Lower leg skin (tissue), 4 donors: ENCODE results near the gene JAKMIP2. TPM values are rescaled to one million over a fixed set of nuclear protein-coding genes. Genes with fewer than 3 reads are reported as not detected.
"Not testable (repeated sequence)": the region's sequence is repeated elsewhere in the genome, so short reads cannot be mapped to it uniquely, and the experiment has no call there.

ENCODE experiments used
- DNase-seq, 2 donors: peaks; one replicate each; pipeline ENCODE4 v3.0.0-alpha.2; 2019; ENCODE audit warnings: low spot score in 2 of 2
- H3K4me3 ChIP-seq: fragments of 200-600 bp; sonication (generic); 2 replicates; pipeline ENCODE4 v1.5.1; 2017; ENCODE audit warnings: mild to moderate bottlenecking, low read depth; ENCODE audit not compliant: poor library complexity, severe bottlenecking
- CTCF ChIP-seq, 3 donors: fragments of 450-650 bp; IDR thresholded peaks; one replicate each; pipeline ENCODE4 v1.5.1; 2016; ENCODE audit warnings: antibody characterized with exemption in 3 of 3, mild to moderate bottlenecking in 3 of 3, moderate library complexity in 2 of 3
- POLR2A ChIP-seq, 2 donors: fragments of 450-650 bp; IDR thresholded peaks; one replicate each; pipeline ENCODE4 v1.6.1; 2016 to 2017; ENCODE audit warnings: antibody characterized with exemption in 2 of 2, mild to moderate bottlenecking in 1 of 2, moderate library complexity in 1 of 2
- WGBS, 2 donors: methylation state at CpG; one replicate each; pipeline ENCODE4 v1.1.5; 2018; 5-methylcytosine and 5-hydroxymethylcytosine counted together
- intact Hi-C: fragments of 100-400 bp; cut with DNase I; formaldehyde crosslinking; loops from one replicate; pipeline ENCODE4 v1.15.0; 2023; ENCODE audit warnings: low total_unique reads
- total RNA-seq, 4 donors: library from RNA; depleted of rRNA; stranded (reverse); fragments of >200 nt; gene quantifications; one replicate each; pipeline ENCODE4 v1.1.0, GENCODE V29; 2016

Gene JAKMIP2
- total RNA-seq = under 1 TPM in 3 of 4 donors, not detected in 1; 0.23 to 0.34 (median 0.23) TPM

- WGBS, 2 donors = 4 to 5% methylated on average over 19 of the region's 19 CpGs
- DNase-seq = peak; percentile 24 to 84
- TF ChIP-seq CTCF (IDR thresholded peaks at IDR 0.05) = no peak
- no peak for TF ChIP-seq POLR2A (IDR thresholded peaks at IDR 0.05)
- H3K4me3 ChIP-seq = no peak within 1 kb of the TSS
- intact Hi-C loops = no loop called here
Observed at GRCh38 chr5:147782110-147783028, at the start of gene JAKMIP2. Gene JAKMIP2, minus strand, starts transcription at chr5:147782728. Its CDS starts 110,922 bp downstream, at chr5:147671806.

GRCh38 chr5:147831465-147831864 lies 48.9 kb upstream of the JAKMIP2 start, which contains the start of gene SPINK1:
Gene SPINK1, minus strand, starts transcription at chr5:147831671. Its CDS starts 94 bp downstream, at chr5:147831577.
- no peak for DNase-seq
- intact Hi-C loops = loop anchor here (10.0 kb wide), 1 partner anchor 207 kb away; no protein-coding TSS in a partner anchor
- H3K4me3 ChIP-seq = no peak within 1 kb of the TSS
- WGBS, 2 donors = 93 to 95% methylated on average over 3 of the region's 3 CpGs
- TF ChIP-seq POLR2A (IDR thresholded peaks at IDR 0.05) (no peak), CTCF (IDR thresholded peaks at IDR 0.05) (no peak)

- no peak overlapping the region for H3K4me3 ChIP-seq
- intact Hi-C loops = loop anchor here (10.0 kb wide), 1 partner anchor 205 kb away; no protein-coding TSS in a partner anchor
- TF ChIP-seq CTCF (IDR thresholded peaks at IDR 0.05) (no peak), POLR2A (IDR thresholded peaks at IDR 0.05) (no peak)
- no peak for DNase-seq
Observed at GRCh38 chr5:147830035-147830434, 47.5 kb upstream of the JAKMIP2 start.

- 85 to 93% methylated on average over 5 of the region's 5 CpGs for WGBS, 2 donors
- DNase-seq, H3K4me3 ChIP-seq, intact Hi-C loops: not testable (repeated sequence)
Observed at GRCh38 chr5:147827017-147827416, 44.5 kb upstream of the JAKMIP2 start.

- DNase-seq = no peak
- intact Hi-C loops = no loop called here
- WGBS, 2 donors = 65 to 81% methylated on average over 2 of the region's 2 CpGs
- TF ChIP-seq CTCF (IDR thresholded peaks at IDR 0.05) (no peak), POLR2A (IDR thresholded peaks at IDR 0.05) (no peak)
- H3K4me3 ChIP-seq = no peak overlapping the region
Observed at GRCh38 chr5:147826361-147826760, 43.8 kb upstream of the JAKMIP2 start.

- peak in 1 of 2 donors; percentile 19 for DNase-seq
- H3K4me3 ChIP-seq = no peak overlapping the region
- intact Hi-C loops = no loop called here
- TF ChIP-seq CTCF (IDR thresholded peaks at IDR 0.05) = peak in 1 of 3 donors; percentile 48
- TF ChIP-seq POLR2A (IDR thresholded peaks at IDR 0.05) = no peak
- 9% methylated on average over 4 of the region's 4 CpGs for WGBS, 2 donors
Observed at GRCh38 chr5:147822686-147823491, 40.4 kb upstream of the JAKMIP2 start.

- WGBS, 2 donors = 90 to 93% methylated on average over 3 of the region's 3 CpGs
- intact Hi-C loops, DNase-seq, H3K4me3 ChIP-seq: not testable (repeated sequence)
Observed at GRCh38 chr5:147822222-147822621, 39.7 kb upstream of the JAKMIP2 start.
